Measurements from ENCODE around the gene DENND2C. TPM values are rescaled to one million over a fixed set of nuclear protein-coding genes. Genes with fewer than 3 reads are reported as not detected.
"Not testable (repeated sequence)": the region's sequence is repeated elsewhere in the genome, so short reads cannot be mapped to it uniquely, and the experiment has no call there.

Gene DENND2C
- total RNA-seq, 2 donors from 2014 or later, result 2.3 to 3.0 TPM

DNA sequence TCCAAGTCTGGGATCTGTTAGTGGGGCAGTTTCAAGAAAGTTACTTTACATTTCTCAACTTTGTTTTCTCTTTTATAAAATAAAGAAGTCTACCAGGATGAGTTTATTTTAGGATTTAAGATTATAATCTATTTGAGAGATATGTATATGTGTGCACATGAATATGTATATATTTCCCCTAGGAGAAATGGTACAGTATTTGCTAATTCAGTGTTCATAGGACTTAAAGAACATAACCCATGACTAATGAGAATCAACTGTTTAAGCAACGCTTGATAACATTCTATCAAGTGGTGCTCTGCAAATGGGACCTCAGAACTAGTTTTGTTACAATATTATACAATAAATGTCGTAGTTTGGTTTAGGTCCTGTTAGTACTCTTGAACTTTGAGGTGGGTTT lies 95.5 kb downstream of the DENND2C start:
- ATAC-seq, result no peak
- intact Hi-C loops (cut with DNase I), result no loop called here
- TF ChIP-seq POLR2A (IDR thresholded peaks at IDR 0.05), result no peak
- TF ChIP-seq, protein P1, sequence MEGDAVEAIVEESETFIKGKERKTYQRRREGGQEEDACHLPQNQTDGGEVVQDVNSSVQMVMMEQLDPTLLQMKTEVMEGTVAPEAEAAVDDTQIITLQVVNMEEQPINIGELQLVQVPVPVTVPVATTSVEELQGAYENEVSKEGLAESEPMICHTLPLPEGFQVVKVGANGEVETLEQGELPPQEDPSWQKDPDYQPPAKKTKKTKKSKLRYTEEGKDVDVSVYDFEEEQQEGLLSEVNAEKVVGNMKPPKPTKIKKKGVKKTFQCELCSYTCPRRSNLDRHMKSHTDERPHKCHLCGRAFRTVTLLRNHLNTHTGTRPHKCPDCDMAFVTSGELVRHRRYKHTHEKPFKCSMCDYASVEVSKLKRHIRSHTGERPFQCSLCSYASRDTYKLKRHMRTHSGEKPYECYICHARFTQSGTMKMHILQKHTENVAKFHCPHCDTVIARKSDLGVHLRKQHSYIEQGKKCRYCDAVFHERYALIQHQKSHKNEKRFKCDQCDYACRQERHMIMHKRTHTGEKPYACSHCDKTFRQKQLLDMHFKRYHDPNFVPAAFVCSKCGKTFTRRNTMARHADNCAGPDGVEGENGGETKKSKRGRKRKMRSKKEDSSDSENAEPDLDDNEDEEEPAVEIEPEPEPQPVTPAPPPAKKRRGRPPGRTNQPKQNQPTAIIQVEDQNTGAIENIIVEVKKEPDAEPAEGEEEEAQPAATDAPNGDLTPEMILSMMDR (IDR thresholded peaks at IDR 0.05), result no peak
- no peaks in the 10 kb centered on the region for H3K27me3 ChIP-seq
- H3K4me3 ChIP-seq, result no peak overlapping the region
- H3K4me1 ChIP-seq, result peaks cover 6% of the 10 kb centered on the region
- whole genome bisulfite sequencing, 2 donors, result 90 to 98% methylated on average over 2 of the region's 2 CpGs
- peaks cover 5 to 8% of the 10 kb centered on the region in 2 donors for H3K36me3 ChIP-seq (replicated peaks in 1 of 2; ENCODE audit: insufficient read depth in 1 of 2, low read depth in 2 of 2)
- H3K27ac ChIP-seq, result no peak overlapping the region
- no peaks in the 10 kb centered on the region for H3K9me3 ChIP-seq
- no peak for DNase-seq

DNA sequence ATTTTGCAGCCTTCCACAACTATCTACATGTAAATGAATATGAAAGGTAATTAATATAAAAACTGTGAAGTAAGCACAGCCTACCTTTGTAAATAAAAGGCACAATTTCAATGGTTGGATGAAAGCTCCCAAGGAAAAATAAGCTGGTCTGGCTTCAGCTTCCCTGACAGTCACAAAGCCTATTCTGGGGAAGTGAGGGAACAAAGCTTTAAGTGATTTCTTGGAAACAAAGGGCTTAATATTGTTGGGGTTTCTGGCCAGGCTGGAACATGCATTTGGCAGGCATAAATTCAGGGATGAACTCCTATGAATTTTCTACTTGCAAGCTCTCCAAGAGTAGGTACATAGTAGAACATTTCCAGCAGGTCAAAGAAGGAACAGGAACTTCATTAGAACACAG lies 105.7 kb downstream of the DENND2C start:
- DNase-seq (no peak), ATAC-seq (no peak)
- Histone ChIP-seq H3K4me3 (no peak overlapping the region), H3K36me3 (replicated peaks in 1 of 2; ENCODE audit: insufficient read depth in 1 of 2, low read depth in 2 of 2) (peaks cover 7 to 20% of the 10 kb centered on the region in 2 donors), H3K4me1 (no peaks in the 10 kb centered on the region), H3K27ac (no peak overlapping the region), H3K9me3 (no peaks in the 10 kb centered on the region), H3K27me3 (no peaks in the 10 kb centered on the region)
- TF ChIP-seq POLR2A (IDR thresholded peaks at IDR 0.05), result no peak
- TF ChIP-seq, protein P1 (IDR thresholded peaks at IDR 0.05), result no peak
- intact Hi-C loops (cut with DNase I), result no loop called here

DNA sequence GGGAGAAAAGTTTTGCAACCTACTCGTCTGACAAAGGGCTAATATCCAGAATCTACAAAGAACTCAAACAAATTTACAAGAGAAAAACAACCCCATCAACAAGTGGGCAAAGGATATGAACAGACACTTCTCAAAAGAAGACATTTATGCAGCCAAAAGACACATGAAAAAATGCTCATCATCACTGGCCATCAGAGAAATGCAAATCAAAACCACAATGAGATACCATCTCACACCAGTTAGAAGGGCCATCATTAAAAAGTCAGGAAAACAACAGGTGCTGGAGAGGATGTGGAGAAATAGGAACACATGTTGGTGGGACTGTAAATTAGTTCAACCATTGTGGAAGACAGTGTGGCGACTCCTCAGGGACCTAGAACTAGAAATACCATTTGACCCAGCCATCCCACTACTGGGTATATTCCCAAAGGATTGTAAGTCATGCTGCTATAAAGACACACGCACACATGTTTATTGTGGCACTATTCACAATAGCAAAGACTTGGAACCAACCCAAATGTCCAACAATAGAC lies 106.8 kb downstream of the DENND2C start:
- DNase-seq; H3K27me3 ChIP-seq; H3K4me3 ChIP-seq; intact Hi-C loops (cut with DNase I); H3K9me3 ChIP-seq; ATAC-seq; H3K4me1 ChIP-seq; H3K27ac ChIP-seq: not testable (repeated sequence)
- 85 to 91% methylated on average over 3 of the region's 3 CpGs for WGBS, 2 donors
- H3K36me3 ChIP-seq (replicated peaks in 1 of 2; ENCODE audit: insufficient read depth in 1 of 2, low read depth in 2 of 2), result peaks cover 7 to 15% of the 10 kb centered on the region in 2 donors

DNA sequence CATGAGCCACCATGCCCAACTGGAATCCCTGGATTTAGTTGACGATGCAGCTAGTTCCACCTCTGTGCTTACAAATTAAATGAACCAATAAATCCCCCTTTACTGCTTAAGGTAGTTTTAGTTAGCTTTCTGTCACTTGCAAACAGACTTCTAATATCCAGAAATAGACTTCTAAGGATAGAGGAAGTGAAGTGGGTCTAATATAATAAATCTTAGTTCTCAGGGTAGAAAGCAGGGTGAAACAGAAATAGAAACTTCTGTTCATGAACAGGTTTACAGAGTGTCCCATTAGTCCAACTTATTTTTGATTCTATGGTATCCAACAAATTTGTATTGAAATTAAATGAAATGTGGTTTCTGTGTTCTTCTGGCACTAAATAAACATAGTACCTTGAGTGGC lies 108.5 kb downstream of the DENND2C start:
- 89 to 90% methylated on average over 1 of the region's 1 CpG for WGBS, 2 donors
- H3K27ac ChIP-seq, result no peak overlapping the region
- TF ChIP-seq, protein P1 (IDR thresholded peaks at IDR 0.05), result no peak
- no peak for TF ChIP-seq POLR2A (IDR thresholded peaks at IDR 0.05)
- DNase-seq, result no peak
- no peaks in the 10 kb centered on the region for H3K4me1 ChIP-seq
- no peaks in the 10 kb centered on the region for H3K27me3 ChIP-seq
- H3K36me3 ChIP-seq (replicated peaks in 1 of 2; ENCODE audit: insufficient read depth in 1 of 2, low read depth in 2 of 2), result peaks cover 0 to 3% of the 10 kb centered on the region in 2 donors
- intact Hi-C loops (cut with DNase I), result no loop called here
- no peak for ATAC-seq
- H3K9me3 ChIP-seq, result no peaks in the 10 kb centered on the region
- H3K4me3 ChIP-seq, result no peak overlapping the region

DNA sequence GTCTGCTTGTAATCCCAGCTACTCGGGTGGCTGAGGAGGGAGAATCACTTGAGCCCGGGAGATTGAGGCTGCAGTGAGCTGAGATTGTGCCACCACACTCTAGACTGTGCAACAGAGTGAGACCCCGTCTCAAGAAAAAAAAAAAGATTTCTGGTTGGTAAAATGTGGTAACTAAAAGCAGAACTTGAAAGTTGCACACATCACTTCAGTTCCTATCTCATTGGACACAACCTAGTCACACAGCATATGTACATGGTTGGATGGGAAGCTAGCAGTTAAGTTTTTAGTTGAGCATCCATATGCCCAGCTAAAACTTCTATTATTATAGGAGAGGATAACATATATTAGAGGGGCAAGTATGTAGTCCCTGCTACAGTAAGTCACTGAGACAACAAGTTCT lies 110.5 kb downstream of the DENND2C start:
- no peaks in the 10 kb centered on the region for H3K4me1 ChIP-seq
- WGBS, 2 donors, result 78 to 85% methylated on average over 3 of the region's 3 CpGs
- TF ChIP-seq, protein P1 (IDR thresholded peaks at IDR 0.05), result no peak
- no peak for TF ChIP-seq POLR2A (IDR thresholded peaks at IDR 0.05)
- intact Hi-C loops (cut with DNase I), result no loop called here
- H3K27me3 ChIP-seq, result no peaks in the 10 kb centered on the region
- H3K9me3 ChIP-seq, result no peaks in the 10 kb centered on the region
- DNase-seq (no peak), ATAC-seq (no peak)
- H3K27ac ChIP-seq, result no peak overlapping the region
- H3K4me3 ChIP-seq, result no peak overlapping the region
- H3K36me3 ChIP-seq (replicated peaks in 1 of 2; ENCODE audit: insufficient read depth in 1 of 2, low read depth in 2 of 2), result no peaks in the 10 kb centered on the region
